ENCODE measurements around the gene CHRNA10. TPM values are rescaled to one million over a fixed set of nuclear protein-coding genes. Genes with fewer than 3 reads are reported as not detected.
"Not testable (repeated sequence)": the region's sequence is repeated elsewhere in the genome, so short reads cannot be mapped to it uniquely, and the experiment has no call there.

The CHRNA10 gene
- total and polyA plus RNA-seq, 11 donors: 0.30 to 0.80 (median 0.47) TPM; not detected in 1

DNA sequence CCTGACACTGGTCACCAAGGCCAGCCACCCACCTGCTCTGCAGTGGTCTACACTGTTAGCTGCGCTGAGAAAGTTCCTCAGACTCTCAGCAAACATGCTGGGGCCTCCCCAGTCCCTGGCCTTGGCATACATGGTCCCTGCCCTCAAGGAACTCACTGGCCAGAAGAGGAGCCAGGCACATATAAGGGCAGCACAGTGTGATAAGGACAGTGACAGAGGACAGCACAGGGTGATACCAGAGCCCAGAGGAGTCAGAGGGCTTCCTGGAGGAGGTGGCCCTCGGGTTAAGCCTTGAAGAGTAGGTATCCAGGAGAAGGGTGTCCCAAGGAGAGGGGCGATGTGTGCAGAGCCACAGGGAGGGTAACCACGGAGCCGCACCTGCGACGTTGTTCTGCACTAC is 25.6 kb downstream of the CHRNA10 start:
- H3K9me3 ChIP-seq: no peaks in the 10 kb centered on the region
- no peaks in the 10 kb centered on the region for H3K36me3 ChIP-seq
- peaks cover 0 to 17% (median 0%) of the 10 kb centered on the region in 9 donors for H3K27me3 ChIP-seq
- TF ChIP-seq, protein P1, sequence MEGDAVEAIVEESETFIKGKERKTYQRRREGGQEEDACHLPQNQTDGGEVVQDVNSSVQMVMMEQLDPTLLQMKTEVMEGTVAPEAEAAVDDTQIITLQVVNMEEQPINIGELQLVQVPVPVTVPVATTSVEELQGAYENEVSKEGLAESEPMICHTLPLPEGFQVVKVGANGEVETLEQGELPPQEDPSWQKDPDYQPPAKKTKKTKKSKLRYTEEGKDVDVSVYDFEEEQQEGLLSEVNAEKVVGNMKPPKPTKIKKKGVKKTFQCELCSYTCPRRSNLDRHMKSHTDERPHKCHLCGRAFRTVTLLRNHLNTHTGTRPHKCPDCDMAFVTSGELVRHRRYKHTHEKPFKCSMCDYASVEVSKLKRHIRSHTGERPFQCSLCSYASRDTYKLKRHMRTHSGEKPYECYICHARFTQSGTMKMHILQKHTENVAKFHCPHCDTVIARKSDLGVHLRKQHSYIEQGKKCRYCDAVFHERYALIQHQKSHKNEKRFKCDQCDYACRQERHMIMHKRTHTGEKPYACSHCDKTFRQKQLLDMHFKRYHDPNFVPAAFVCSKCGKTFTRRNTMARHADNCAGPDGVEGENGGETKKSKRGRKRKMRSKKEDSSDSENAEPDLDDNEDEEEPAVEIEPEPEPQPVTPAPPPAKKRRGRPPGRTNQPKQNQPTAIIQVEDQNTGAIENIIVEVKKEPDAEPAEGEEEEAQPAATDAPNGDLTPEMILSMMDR (IDR thresholded peaks at IDR 0.05): no peak
- 84 to 90% (median 88%) methylated on average over 6 to 7 of the region's 7 CpGs for WGBS, 4 donors
- DNase-seq (peak in 1 of 5 donors; percentile 51), ATAC-seq (peak in 1 of 4 donors; percentile 22)
- H3K4me3 ChIP-seq: peak overlapping the region in 2 of 12 donors; percentile 4 to 25
- H3K4me1 ChIP-seq: peaks cover 0 to 31% (median 15%) of the 10 kb centered on the region in 12 donors
- peak overlapping the region in 1 of 12 donors; percentile 54 for H3K27ac ChIP-seq
- intact Hi-C loops (cut with DNase I): no loop called here

- peak within 1 kb of the TSS in 9 of 12 donors; percentile 17 to 70 (median 51) for H3K27ac ChIP-seq
- no peaks in the 10 kb centered on the region for H3K36me3 ChIP-seq
- H3K4me1 ChIP-seq: peaks cover 0 to 31% (median 15%) of the 10 kb centered on the region in 12 donors
- intact Hi-C loops (cut with DNase I): no loop called here
- H3K4me3 ChIP-seq: peak within 1 kb of the TSS in 2 of 12 donors; percentile 4 to 25
- 37 to 71% (median 54%) methylated on average over 4 of the region's 4 CpGs for WGBS, 4 donors
- peak in 1 of 2 donors; percentile 18 for TF ChIP-seq POLR2A (IDR thresholded peaks at IDR 0.05)
- TF ChIP-seq, protein P1 (IDR thresholded peaks at IDR 0.05): peak in 2 of 12 donors; percentile 7 to 17
- peaks cover 0 to 17% (median 0%) of the 10 kb centered on the region in 9 donors for H3K27me3 ChIP-seq
- DNase-seq (peak in 4 of 5 donors; percentile 30 to 76 (median 64)), ATAC-seq (peak; percentile 62 to 78 (median 75))
- no peaks in the 10 kb centered on the region for H3K9me3 ChIP-seq
Observed at GRCh38 chr11:3644817-3645235, 26.4 kb downstream of the CHRNA10 start, which contains the start of gene ART1. Gene ART1, plus strand, starts transcription at chr11:3645128. Its CDS starts 14,086 bp downstream, at chr11:3659214.

GRCh38 chr11:3643102-3643546 is 28.1 kb downstream of the CHRNA10 start:
- intact Hi-C loops (cut with DNase I); DNase-seq; ATAC-seq; H3K36me3 ChIP-seq; H3K9me3 ChIP-seq: not testable (repeated sequence)
- H3K27me3 ChIP-seq: peaks cover 0 to 17% (median 0%) of the 10 kb centered on the region in 9 donors
- 33 to 52% (median 45%) methylated on average over 10 to 11 of the region's 11 CpGs for WGBS, 4 donors
- H3K4me1 ChIP-seq: peaks cover 0 to 31% (median 15%) of the 10 kb centered on the region in 12 donors
- peak overlapping the region in 8 of 12 donors; percentile 19 to 80 (median 72) for H3K27ac ChIP-seq
- peak overlapping the region in 10 of 12 donors; percentile 53 to 70 (median 62) for H3K4me3 ChIP-seq

DNA sequence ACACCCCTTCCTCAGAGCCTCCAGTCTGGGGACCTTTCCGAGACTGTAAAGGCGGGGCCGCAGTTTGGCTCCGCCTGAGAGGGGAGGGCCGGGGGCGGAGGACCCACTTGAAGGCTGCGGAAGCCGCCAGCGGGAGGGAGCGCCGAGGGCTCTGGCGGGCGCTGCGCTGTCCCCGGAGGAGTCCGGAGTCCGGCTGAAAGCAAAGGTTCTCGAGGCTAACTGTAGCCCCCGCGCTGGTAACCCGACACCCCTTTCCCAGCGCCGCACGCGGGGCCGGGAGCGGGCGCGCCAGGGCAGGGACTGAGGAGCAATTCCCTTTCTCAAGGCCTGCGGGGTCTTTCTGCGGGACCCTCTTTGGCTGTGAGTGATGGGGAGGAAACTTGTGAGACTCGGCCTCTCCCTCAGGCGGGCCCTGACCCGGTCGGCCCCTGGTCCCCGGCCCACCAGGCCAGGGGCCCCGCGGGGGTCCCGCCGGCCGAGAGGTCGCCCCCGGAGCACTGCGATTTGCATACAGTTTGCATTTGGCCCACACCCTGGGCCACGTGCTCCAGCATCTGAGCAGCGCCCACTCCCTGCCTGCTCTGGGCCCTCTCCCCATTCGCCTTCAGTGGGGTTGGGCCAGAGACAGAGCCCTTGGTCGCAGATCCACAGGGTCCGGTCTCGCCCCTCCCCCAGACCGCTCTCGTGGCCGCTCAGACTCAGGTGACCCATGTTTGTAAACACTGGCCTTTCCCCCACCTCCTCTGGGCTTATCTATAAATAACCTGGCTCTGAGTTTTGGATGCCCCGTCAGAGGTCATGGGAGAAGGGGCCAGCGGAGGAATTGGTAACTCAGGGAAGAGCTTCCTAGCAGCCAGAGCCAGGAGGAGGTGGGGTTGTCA is 28.9 kb downstream of the CHRNA10 start:
- Histone ChIP-seq H3K9me3 (no peaks in the 10 kb centered on the region), H3K27me3 (peaks cover 0 to 17% (median 0%) of the 10 kb centered on the region in 9 donors), H3K4me3 (peak overlapping the region; percentile 22 to 70 (median 60)), H3K27ac (peak overlapping the region in 11 of 12 donors; percentile 19 to 80 (median 72)), H3K4me1 (peaks cover 0 to 31% (median 15%) of the 10 kb centered on the region in 12 donors), H3K36me3 (no peaks in the 10 kb centered on the region)
- DNase-seq (peak; percentile 81 to 91 (median 87)), ATAC-seq (peak; percentile 75 to 93 (median 88))
- WGBS, 4 donors: 1 to 6% (median 1%) methylated on average over 7 to 55 of the region's 55 CpGs
- TF ChIP-seq, protein P1 (IDR thresholded peaks at IDR 0.05): no peak
- peak in 1 of 2 donors; percentile 75 for TF ChIP-seq POLR2A (IDR thresholded peaks at IDR 0.05)
- intact Hi-C loops (cut with DNase I): no loop called here
